Measurements from ENCODE around the gene IGFN1. TPM values are rescaled to one million over a fixed set of nuclear protein-coding genes. Genes with fewer than 3 reads are reported as not detected.

Gene IGFN1
- total and polyA plus RNA-seq, 4 donors, result 0.03 to 0.14 (median 0.08) TPM; not detected in 1

DNA sequence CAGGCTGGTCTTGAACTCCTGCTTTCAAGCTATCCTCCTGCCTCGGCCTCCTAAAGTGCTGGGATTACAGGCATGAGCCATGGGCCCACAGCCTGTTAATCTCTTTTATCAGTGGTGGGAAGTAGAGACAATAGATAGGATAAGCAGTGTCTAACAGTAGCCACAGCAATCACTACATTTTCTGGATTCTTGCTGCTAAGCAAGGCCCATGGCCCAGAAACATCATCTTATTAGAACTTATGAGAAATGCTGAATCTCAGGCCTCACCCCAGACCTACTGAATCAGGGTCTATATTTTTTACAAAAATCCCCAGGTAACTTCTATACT lies 29.7 kb downstream of the IGFN1 start:
- H3K4me3 ChIP-seq (ENCODE audit: low read depth in 1 of 3, low read length in 3 of 3), result no peak overlapping the region
- TF ChIP-seq GABPA (IDR thresholded peaks at IDR 0.05 in 1 of 2, conservative IDR thresholded peaks at IDR 0.05 in 1 of 2) (no peak), HNF4A (conservative IDR thresholded peaks at IDR 0.05) (no peak), FOXA1 (IDR thresholded peaks at IDR 0.05) (no peak), YY1 (IDR thresholded peaks at IDR 0.05) (no peak), EGR1 (IDR thresholded peaks at IDR 0.05; ENCODE audit: low read depth in 2 of 2) (no peak), FOXA2 (IDR thresholded peaks at IDR 0.05) (no peak), TAF1 (conservative IDR thresholded peaks at IDR 0.05) (no peak), HNF4G (IDR thresholded peaks at IDR 0.05) (no peak), RXRA (IDR thresholded peaks at IDR 0.05) (no peak)
- TF ChIP-seq, protein P1, sequence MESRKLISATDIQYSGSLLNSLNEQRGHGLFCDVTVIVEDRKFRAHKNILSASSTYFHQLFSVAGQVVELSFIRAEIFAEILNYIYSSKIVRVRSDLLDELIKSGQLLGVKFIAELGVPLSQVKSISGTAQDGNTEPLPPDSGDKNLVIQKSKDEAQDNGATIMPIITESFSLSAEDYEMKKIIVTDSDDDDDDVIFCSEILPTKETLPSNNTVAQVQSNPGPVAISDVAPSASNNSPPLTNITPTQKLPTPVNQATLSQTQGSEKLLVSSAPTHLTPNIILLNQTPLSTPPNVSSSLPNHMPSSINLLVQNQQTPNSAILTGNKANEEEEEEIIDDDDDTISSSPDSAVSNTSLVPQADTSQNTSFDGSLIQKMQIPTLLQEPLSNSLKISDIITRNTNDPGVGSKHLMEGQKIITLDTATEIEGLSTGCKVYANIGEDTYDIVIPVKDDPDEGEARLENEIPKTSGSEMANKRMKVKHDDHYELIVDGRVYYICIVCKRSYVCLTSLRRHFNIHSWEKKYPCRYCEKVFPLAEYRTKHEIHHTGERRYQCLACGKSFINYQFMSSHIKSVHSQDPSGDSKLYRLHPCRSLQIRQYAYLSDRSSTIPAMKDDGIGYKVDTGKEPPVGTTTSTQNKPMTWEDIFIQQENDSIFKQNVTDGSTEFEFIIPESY (IDR thresholded peaks at IDR 0.05), result no peak
- TF ChIP-seq, protein P2, sequence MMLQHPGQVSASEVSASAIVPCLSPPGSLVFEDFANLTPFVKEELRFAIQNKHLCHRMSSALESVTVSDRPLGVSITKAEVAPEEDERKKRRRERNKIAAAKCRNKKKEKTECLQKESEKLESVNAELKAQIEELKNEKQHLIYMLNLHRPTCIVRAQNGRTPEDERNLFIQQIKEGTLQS (IDR thresholded peaks at IDR 0.05), result no peak
- TF ChIP-seq, protein P3, sequence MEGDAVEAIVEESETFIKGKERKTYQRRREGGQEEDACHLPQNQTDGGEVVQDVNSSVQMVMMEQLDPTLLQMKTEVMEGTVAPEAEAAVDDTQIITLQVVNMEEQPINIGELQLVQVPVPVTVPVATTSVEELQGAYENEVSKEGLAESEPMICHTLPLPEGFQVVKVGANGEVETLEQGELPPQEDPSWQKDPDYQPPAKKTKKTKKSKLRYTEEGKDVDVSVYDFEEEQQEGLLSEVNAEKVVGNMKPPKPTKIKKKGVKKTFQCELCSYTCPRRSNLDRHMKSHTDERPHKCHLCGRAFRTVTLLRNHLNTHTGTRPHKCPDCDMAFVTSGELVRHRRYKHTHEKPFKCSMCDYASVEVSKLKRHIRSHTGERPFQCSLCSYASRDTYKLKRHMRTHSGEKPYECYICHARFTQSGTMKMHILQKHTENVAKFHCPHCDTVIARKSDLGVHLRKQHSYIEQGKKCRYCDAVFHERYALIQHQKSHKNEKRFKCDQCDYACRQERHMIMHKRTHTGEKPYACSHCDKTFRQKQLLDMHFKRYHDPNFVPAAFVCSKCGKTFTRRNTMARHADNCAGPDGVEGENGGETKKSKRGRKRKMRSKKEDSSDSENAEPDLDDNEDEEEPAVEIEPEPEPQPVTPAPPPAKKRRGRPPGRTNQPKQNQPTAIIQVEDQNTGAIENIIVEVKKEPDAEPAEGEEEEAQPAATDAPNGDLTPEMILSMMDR (IDR thresholded peaks at IDR 0.05; ENCODE audit: low read depth, low read length, missing input control), result no peak
- H3K27ac ChIP-seq (ENCODE audit: low read depth in 1 of 2, low read length in 2 of 2), result no peak overlapping the region
- H3K4me1 ChIP-seq (ENCODE audit: control insufficient read depth in 4 of 4, insufficient read depth in 4 of 4, low read length in 3 of 4), result peaks cover 3 to 13% (median 7%) of the 10 kb centered on the region in 4 donors
- no peaks in the 10 kb centered on the region for H3K27me3 ChIP-seq (ENCODE audit: control insufficient read depth in 4 of 4, insufficient read depth in 4 of 4, low read length in 3 of 4)
- H3K9ac ChIP-seq (ENCODE audit: low read depth in 1 of 2, low read length in 2 of 2), result no peak overlapping the region
- no peaks in the 10 kb centered on the region for H3K36me3 ChIP-seq (ENCODE audit: control insufficient read depth in 4 of 4, insufficient read depth in 3 of 4, low read depth in 1 of 4, low read length in 3 of 4)
- WGBS, result 90% methylated on average over 1 of the region's 1 CpG
- H3K9me3 ChIP-seq (ENCODE audit: control insufficient read depth in 4 of 4, low read length in 3 of 4), result no peaks in the 10 kb centered on the region
- DNase-seq (ENCODE audit: low spot score), result peak; percentile 3

DNA sequence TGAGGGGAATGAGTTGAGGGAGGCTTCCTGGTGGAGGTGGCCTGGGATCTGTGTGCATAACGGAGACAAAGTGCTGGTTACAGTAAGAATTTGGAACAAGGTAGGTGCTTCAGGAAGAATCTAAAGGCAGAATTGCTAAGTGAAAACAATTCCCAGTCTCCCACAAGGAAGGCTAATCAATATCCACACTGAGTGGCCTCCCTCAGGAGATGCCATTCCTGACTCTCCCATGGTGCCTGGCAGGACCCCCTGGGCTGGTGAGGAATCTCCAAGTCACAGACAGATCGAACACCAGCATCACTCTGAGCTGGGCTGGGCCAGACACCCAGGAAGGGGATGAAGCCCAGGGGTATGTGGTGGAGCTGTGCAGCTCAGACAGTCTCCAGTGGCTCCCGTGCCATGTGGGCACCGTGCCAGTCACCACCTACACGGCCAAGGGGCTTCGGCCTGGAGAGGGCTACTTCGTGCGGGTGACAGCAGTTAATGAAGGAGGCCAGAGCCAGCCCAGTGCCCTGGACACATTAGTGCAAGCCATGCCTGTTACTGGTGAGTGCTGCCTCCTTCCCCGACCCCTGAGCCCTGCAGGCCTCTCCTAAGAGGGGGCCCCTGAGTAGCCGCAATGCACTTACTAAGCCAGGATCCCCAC lies 30.7 kb downstream of the IGFN1 start:
- Histone ChIP-seq H3K36me3 (ENCODE audit: control insufficient read depth in 4 of 4, insufficient read depth in 3 of 4, low read depth in 1 of 4, low read length in 3 of 4) (no peaks in the 10 kb centered on the region), H3K4me1 (ENCODE audit: control insufficient read depth in 4 of 4, insufficient read depth in 4 of 4, low read length in 3 of 4) (peaks cover 3 to 13% (median 7%) of the 10 kb centered on the region in 4 donors), H3K4me3 (ENCODE audit: low read depth in 1 of 3, low read length in 3 of 3) (no peak overlapping the region), H3K9ac (ENCODE audit: low read depth in 1 of 2, low read length in 2 of 2) (no peak overlapping the region), H3K27me3 (ENCODE audit: control insufficient read depth in 4 of 4, insufficient read depth in 4 of 4, low read length in 3 of 4) (no peaks in the 10 kb centered on the region), H3K9me3 (ENCODE audit: control insufficient read depth in 4 of 4, low read length in 3 of 4) (no peaks in the 10 kb centered on the region), H3K27ac (ENCODE audit: low read depth in 1 of 2, low read length in 2 of 2) (no peak overlapping the region)
- TF ChIP-seq FOXA2 (IDR thresholded peaks at IDR 0.05) (no peak), JUND (IDR thresholded peaks at IDR 0.05) (no peak), NR2F2 (IDR thresholded peaks at IDR 0.05) (no peak), RXRA (IDR thresholded peaks at IDR 0.05) (no peak), TAF1 (conservative IDR thresholded peaks at IDR 0.05) (no peak)
- TF ChIP-seq, protein P2 (IDR thresholded peaks at IDR 0.05), result no peak
- TF ChIP-seq, protein P4, sequence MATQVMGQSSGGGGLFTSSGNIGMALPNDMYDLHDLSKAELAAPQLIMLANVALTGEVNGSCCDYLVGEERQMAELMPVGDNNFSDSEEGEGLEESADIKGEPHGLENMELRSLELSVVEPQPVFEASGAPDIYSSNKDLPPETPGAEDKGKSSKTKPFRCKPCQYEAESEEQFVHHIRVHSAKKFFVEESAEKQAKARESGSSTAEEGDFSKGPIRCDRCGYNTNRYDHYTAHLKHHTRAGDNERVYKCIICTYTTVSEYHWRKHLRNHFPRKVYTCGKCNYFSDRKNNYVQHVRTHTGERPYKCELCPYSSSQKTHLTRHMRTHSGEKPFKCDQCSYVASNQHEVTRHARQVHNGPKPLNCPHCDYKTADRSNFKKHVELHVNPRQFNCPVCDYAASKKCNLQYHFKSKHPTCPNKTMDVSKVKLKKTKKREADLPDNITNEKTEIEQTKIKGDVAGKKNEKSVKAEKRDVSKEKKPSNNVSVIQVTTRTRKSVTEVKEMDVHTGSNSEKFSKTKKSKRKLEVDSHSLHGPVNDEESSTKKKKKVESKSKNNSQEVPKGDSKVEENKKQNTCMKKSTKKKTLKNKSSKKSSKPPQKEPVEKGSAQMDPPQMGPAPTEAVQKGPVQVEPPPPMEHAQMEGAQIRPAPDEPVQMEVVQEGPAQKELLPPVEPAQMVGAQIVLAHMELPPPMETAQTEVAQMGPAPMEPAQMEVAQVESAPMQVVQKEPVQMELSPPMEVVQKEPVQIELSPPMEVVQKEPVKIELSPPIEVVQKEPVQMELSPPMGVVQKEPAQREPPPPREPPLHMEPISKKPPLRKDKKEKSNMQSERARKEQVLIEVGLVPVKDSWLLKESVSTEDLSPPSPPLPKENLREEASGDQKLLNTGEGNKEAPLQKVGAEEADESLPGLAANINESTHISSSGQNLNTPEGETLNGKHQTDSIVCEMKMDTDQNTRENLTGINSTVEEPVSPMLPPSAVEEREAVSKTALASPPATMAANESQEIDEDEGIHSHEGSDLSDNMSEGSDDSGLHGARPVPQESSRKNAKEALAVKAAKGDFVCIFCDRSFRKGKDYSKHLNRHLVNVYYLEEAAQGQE (IDR thresholded peaks at IDR 0.05), result no peak
- TF ChIP-seq, protein P1 (IDR thresholded peaks at IDR 0.05), result no peak
- TF ChIP-seq, protein P3 (IDR thresholded peaks at IDR 0.05; ENCODE audit: low read depth, low read length, missing input control), result no peak
- 90% methylated on average over 10 of the region's 10 CpGs for WGBS
- DNase-seq (ENCODE audit: low spot score), result no peak
